Liver (tissue), 9 donors: ENCODE data around the gene CCN2. TPM values are rescaled to one million over a fixed set of nuclear protein-coding genes. Genes with fewer than 3 reads are reported as not detected.

Source experiments
- DNase-seq: peaks from one replicate; pipeline ENCODE4 v3.0.0-alpha.2; 2017; ENCODE audit warnings: low spot score
- H3K27ac ChIP-seq, 2 donors: one replicate each; pipeline ENCODE4 v1.7.0; 2013; ENCODE audit warnings: inconsistent platforms in 2 of 2, low read length in 2 of 2, control low read depth in 1 of 2, low read depth in 1 of 2, mild to moderate bottlenecking in 1 of 2
- H3K27me3 ChIP-seq, 4 donors: one replicate each; pipeline versions ENCODE4 v1.6.1 to v1.7.0; 2013; ENCODE audit warnings: low read length in 3 of 4, inconsistent platforms in 1 of 4, mild to moderate bottlenecking in 1 of 4, moderate library complexity in 1 of 4; ENCODE audit not compliant: control insufficient read depth in 4 of 4, insufficient read depth in 4 of 4
- H3K36me3 ChIP-seq, 4 donors: one replicate each; pipeline versions ENCODE4 v1.6.1 to v1.7.0; 2013; ENCODE audit warnings: low read length in 3 of 4, mild to moderate bottlenecking in 3 of 4, low read depth in 1 of 4, moderate library complexity in 1 of 4; ENCODE audit not compliant: control insufficient read depth in 4 of 4, insufficient read depth in 3 of 4
- H3K4me1 ChIP-seq, 4 donors: one replicate each; pipeline versions ENCODE4 v1.6.1 to v1.7.0; 2013; ENCODE audit warnings: low read length in 3 of 4, mild to moderate bottlenecking in 3 of 4, moderate library complexity in 1 of 4; ENCODE audit not compliant: control insufficient read depth in 4 of 4, insufficient read depth in 4 of 4
- H3K4me3 ChIP-seq, 3 donors: one replicate each; pipeline versions ENCODE4 v1.6.1 to v1.7.0; 2013; ENCODE audit warnings: low read length in 3 of 3, control low read depth in 1 of 3, low read depth in 1 of 3, mild to moderate bottlenecking in 1 of 3
- H3K9ac ChIP-seq, 2 donors: one replicate each; pipeline ENCODE4 v1.7.0; 2013; ENCODE audit warnings: low read length in 2 of 2, mild to moderate bottlenecking in 2 of 2, moderate library complexity in 2 of 2, control low read depth in 1 of 2, low read depth in 1 of 2
- H3K9me3 ChIP-seq, 4 donors: one replicate each; pipeline versions ENCODE4 v1.6.1 to v1.7.0; 2013; ENCODE audit warnings: low read length in 3 of 4; ENCODE audit not compliant: control insufficient read depth in 4 of 4
- ATF3 ChIP-seq: IDR thresholded peaks from 2 replicates; pipeline ENCODE4 v1.6.1; 2016; ENCODE audit warnings: antibody characterized with exemption
- CTCF ChIP-seq: fragments of 150-350 bp; IDR thresholded peaks from 2 replicates; pipeline ENCODE4 v1.5.1; 2017; ENCODE audit warnings: improper control_type of control experiment, low read depth, low read length; ENCODE audit not compliant: missing input control
- EGR1 ChIP-seq, 2 donors: IDR thresholded peaks; 2 replicates each; pipeline ENCODE4 v1.6.1; 2016 to 2018; ENCODE audit warnings: antibody characterized with exemption in 2 of 2, low read depth in 2 of 2
- FOXA1 ChIP-seq: IDR thresholded peaks from 2 replicates; pipeline ENCODE4 v1.6.1; 2016; ENCODE audit warnings: antibody characterized with exemption
- FOXA2 ChIP-seq: IDR thresholded peaks from 2 replicates; pipeline ENCODE4 v1.6.1; 2016; ENCODE audit warnings: antibody characterized with exemption
- GABPA ChIP-seq, 2 donors: IDR thresholded peaks in 1 of 2; conservative IDR thresholded peaks in 1 of 2; 2 replicates each; pipeline ENCODE4 v1.6.1; 2016; ENCODE audit warnings: antibody characterized with exemption in 2 of 2, mild to moderate bottlenecking in 1 of 2, moderate library complexity in 1 of 2
- HNF4G ChIP-seq: IDR thresholded peaks from 2 replicates; pipeline ENCODE4 v1.6.1; 2016; ENCODE audit warnings: antibody characterized with exemption
- NR2F2 ChIP-seq: IDR thresholded peaks from 2 replicates; pipeline ENCODE4 v1.6.1; 2016; ENCODE audit warnings: antibody characterized with exemption
- REST ChIP-seq: IDR thresholded peaks from 2 replicates; pipeline ENCODE4 v1.6.1; 2016; ENCODE audit warnings: antibody characterized with exemption, mild to moderate bottlenecking
- RXRA ChIP-seq, 2 donors: IDR thresholded peaks; 2 replicates each; pipeline ENCODE4 v1.6.1; 2017 to 2018; ENCODE audit warnings: antibody characterized with exemption in 2 of 2, mild to moderate bottlenecking in 1 of 2
- SP1 ChIP-seq: IDR thresholded peaks from 2 replicates; pipeline ENCODE4 v1.6.1; 2018; ENCODE audit warnings: antibody characterized with exemption, mild to moderate bottlenecking
- TAF1 ChIP-seq: conservative IDR thresholded peaks from 2 replicates; pipeline ENCODE4 v1.6.1; 2016; ENCODE audit warnings: antibody characterized with exemption, mild to moderate bottlenecking
- YY1 ChIP-seq: IDR thresholded peaks from 2 replicates; pipeline ENCODE4 v1.6.1; 2016; ENCODE audit warnings: antibody characterized with exemption, mild to moderate bottlenecking
- ZBTB33 ChIP-seq: IDR thresholded peaks from 2 replicates; pipeline ENCODE4 v1.6.1; 2016; ENCODE audit warnings: antibody characterized with exemption
- WGBS: extraction: QIAGEN DNeasy Blood & Tissue Kit; methylation state at CpG from one replicate; pipeline ENCODE4 v1.1.7; 2013; 5-methylcytosine and 5-hydroxymethylcytosine counted together
- polyA plus RNA-seq, 2 donors: library from polyadenylated mRNA; stranded (reverse) in 1 of 2; unstranded in 1 of 2; fragments of 200-250 nt in 1 of 2; fragments of >200 nt in 1 of 2; fragmentation: Nextera tagmentation in 1 of 2; extraction: Ambion mirVana in 1 of 2; gene quantifications; one replicate each; pipeline versions ENCODE4 v1.2.1 to v1.2.3, GENCODE V29; 2013 to 2015
- total RNA-seq, 2 donors: library from RNA; depleted of rRNA; stranded (reverse); fragments of >200 nt; gene quantifications; one replicate each; pipeline ENCODE4 v1.2.3, GENCODE V29; 2014
- donor health status: healthy.
- donor health status: healthy.
- donor health status: healthy.
- donor health status: healthy.
- donor health status: healthy.

Gene CCN2
- total and polyA plus RNA-seq, 4 donors, result 7.3 to 26.9 (median 19.5) TPM

- Histone ChIP-seq H3K9ac (no peak overlapping the region), H3K4me3 (no peak overlapping the region), H3K4me1 (peaks cover 2 to 32% (median 16%) of the 10 kb centered on the region in 4 donors), H3K36me3 (no peaks in the 10 kb centered on the region), H3K27me3 (no peaks in the 10 kb centered on the region), H3K27ac (no peak overlapping the region), H3K9me3 (no peaks in the 10 kb centered on the region)
- WGBS, result 64% methylated on average over 6 of the region's 6 CpGs
- no peak for DNase-seq
- TF ChIP-seq FOXA2, result no peak
- TF ChIP-seq ZBTB33, result no peak
- no peak for TF ChIP-seq REST
- no peak for TF ChIP-seq HNF4G
- no peak for TF ChIP-seq TAF1
- TF ChIP-seq NR2F2, result no peak
- no peak for TF ChIP-seq YY1
- no peak for TF ChIP-seq SP1
- TF ChIP-seq EGR1 (IDR thresholded peaks at IDR 0.05; ENCODE audit: low read depth in 2 of 2), result no peak
- TF ChIP-seq ATF3, result no peak
- no peak for TF ChIP-seq RXRA (IDR thresholded peaks at IDR 0.05)
- no peak for TF ChIP-seq CTCF
- TF ChIP-seq FOXA1, result no peak
- no peak for TF ChIP-seq GABPA (IDR thresholded peaks at IDR 0.05 in 1 of 2, conservative IDR thresholded peaks at IDR 0.05 in 1 of 2)
Observed at GRCh38 chr6:131955192-131955591, 4.0 kb upstream of the CCN2 start.

- 71% methylated on average over 7 of the region's 7 CpGs for WGBS
- H3K36me3 ChIP-seq, result no peaks in the 10 kb centered on the region
- no peak for DNase-seq
- no peak overlapping the region for H3K27ac ChIP-seq
- H3K27me3 ChIP-seq, result no peaks in the 10 kb centered on the region
- peaks cover 2 to 34% (median 19%) of the 10 kb centered on the region in 4 donors for H3K4me1 ChIP-seq
- no peak for TF ChIP-seq YY1
- TF ChIP-seq SP1, result peak; percentile 9
- no peak for TF ChIP-seq GABPA (IDR thresholded peaks at IDR 0.05 in 1 of 2, conservative IDR thresholded peaks at IDR 0.05 in 1 of 2)
- H3K9ac ChIP-seq, result no peak overlapping the region
- no peak overlapping the region for H3K4me3 ChIP-seq
- H3K9me3 ChIP-seq, result no peaks in the 10 kb centered on the region
Observed at GRCh38 chr6:131954775-131955107, 3.6 kb upstream of the CCN2 start.
